Measurements from ENCODE around the gene KLHL3.

The KLHL3 gene

DNA sequence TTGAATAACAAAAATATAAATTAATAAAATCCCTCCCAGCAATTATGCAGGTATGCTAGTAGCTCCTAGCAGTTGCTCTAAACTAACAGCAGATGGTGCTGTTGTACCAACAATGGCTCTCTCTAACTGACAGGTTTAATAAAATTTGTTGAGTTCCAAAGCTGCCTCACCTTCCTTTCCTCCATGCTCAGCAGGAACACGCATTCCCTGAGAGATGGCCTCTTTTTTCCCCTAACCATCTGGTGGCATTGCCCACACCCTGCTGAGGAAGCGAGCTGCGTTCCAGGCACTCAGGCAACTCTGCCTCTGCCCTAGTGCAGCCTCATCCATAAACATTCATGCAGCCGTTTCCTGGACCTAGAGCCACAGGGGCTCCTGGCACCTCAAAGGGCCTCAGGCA, 106.2 kb downstream of the KLHL3 start:
- no peak overlapping the region for H3K4me3 ChIP-seq (ENCODE audit: control insufficient read depth, low read depth, low read length)
- peak; percentile 70 for DNase-seq (ENCODE audit: low read depth)
- TF ChIP-seq, protein P1, sequence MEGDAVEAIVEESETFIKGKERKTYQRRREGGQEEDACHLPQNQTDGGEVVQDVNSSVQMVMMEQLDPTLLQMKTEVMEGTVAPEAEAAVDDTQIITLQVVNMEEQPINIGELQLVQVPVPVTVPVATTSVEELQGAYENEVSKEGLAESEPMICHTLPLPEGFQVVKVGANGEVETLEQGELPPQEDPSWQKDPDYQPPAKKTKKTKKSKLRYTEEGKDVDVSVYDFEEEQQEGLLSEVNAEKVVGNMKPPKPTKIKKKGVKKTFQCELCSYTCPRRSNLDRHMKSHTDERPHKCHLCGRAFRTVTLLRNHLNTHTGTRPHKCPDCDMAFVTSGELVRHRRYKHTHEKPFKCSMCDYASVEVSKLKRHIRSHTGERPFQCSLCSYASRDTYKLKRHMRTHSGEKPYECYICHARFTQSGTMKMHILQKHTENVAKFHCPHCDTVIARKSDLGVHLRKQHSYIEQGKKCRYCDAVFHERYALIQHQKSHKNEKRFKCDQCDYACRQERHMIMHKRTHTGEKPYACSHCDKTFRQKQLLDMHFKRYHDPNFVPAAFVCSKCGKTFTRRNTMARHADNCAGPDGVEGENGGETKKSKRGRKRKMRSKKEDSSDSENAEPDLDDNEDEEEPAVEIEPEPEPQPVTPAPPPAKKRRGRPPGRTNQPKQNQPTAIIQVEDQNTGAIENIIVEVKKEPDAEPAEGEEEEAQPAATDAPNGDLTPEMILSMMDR (conservative IDR thresholded peaks at IDR 0.05; ENCODE audit: control insufficient read depth, insufficient read depth, low read depth, low read length) = peak; percentile 95

- TF ChIP-seq, protein P1 (conservative IDR thresholded peaks at IDR 0.05; ENCODE audit: control insufficient read depth, insufficient read depth, low read depth, low read length) = no peak
- no peak for DNase-seq (ENCODE audit: low read depth)
- H3K4me3 ChIP-seq (ENCODE audit: control insufficient read depth, low read depth, low read length) = no peak overlapping the region
These were observed 108.2 kb downstream of the KLHL3 start for GRCh38 chr5:137627706-137628105.

DNA sequence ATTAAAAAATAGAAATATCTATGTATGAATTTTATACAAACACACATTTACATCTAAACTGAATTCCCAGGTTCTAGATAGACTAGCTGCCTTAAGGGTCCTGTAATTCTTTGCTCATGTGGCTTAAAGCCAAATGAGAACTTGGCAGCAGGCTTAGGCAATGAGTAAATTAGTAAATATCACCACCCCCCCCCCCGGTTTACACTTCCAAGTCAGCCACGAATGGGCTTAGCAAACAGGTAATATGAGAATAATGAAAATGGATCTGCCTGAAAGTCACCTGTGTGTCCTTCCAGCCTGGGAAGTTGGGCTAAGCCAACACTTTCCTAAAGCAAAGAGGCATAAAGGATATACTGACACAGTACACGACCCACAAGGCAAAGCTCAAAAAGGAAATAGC, 108.6 kb downstream of the KLHL3 start:
- H3K4me3 ChIP-seq (ENCODE audit: control insufficient read depth, low read depth, low read length) = no peak overlapping the region
- TF ChIP-seq, protein P1 (conservative IDR thresholded peaks at IDR 0.05; ENCODE audit: control insufficient read depth, insufficient read depth, low read depth, low read length) = no peak
- DNase-seq (ENCODE audit: low read depth) = no peak

- DNase-seq (ENCODE audit: low read depth) = no peak
- no peak overlapping the region for H3K4me3 ChIP-seq (ENCODE audit: control insufficient read depth, low read depth, low read length)
- TF ChIP-seq, protein P1 (conservative IDR thresholded peaks at IDR 0.05; ENCODE audit: control insufficient read depth, insufficient read depth, low read depth, low read length) = no peak
These were observed 111.0 kb downstream of the KLHL3 start for GRCh38 chr5:137624786-137625349.

- DNase-seq (ENCODE audit: low read depth) = no peak
- no peak overlapping the region for H3K4me3 ChIP-seq (ENCODE audit: control insufficient read depth, low read depth, low read length)
- TF ChIP-seq, protein P1 (conservative IDR thresholded peaks at IDR 0.05; ENCODE audit: control insufficient read depth, insufficient read depth, low read depth, low read length) = no peak
These were observed 113.0 kb downstream of the KLHL3 start for GRCh38 chr5:137622850-137623249.

DNA sequence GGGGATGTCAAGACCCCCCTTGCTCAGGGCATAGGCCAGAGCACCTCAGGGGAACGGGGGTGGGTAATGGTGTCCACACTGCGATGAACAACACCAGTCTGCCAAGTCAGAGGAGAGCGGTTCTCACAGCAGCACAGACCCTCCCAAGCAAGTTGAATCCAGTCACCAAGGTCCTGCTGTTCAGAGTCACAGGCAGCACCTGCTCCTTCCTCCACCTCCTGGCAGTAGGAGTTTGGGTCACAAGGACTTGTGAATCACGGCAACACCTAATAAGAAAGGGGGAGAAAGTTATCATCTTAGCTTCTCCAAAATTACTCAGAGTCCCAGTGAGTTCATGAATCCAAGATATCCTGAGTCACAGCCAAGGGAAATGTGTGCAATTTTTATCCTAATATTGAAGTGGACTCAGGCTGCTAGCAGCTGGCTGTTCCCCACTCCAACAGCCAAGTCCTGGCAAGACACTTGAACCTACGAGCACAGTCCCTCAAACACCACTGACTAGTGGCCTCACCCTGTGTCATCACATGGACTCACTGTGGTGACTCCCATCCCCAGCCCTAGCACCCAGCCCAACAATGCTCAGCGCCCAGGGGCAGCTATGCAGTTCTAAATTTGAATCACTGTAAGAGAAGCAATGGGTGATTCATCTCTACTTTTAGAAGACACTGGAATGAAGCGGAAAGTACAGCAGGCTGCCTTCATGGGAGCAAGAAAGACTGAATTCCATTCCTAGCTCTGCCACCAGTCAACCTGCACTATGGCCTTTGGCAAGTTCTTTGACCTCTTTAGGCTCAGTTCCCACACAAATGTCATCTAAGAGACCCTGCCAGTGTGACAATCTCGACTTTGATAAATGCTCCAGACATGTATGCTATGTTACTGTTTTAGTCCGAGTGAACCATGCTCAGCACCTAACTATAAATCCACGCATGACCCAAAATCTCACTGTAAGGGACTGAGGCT, 113.7 kb downstream of the KLHL3 start:
- no peak overlapping the region for H3K4me3 ChIP-seq (ENCODE audit: control insufficient read depth, low read depth, low read length)
- TF ChIP-seq, protein P1 (conservative IDR thresholded peaks at IDR 0.05; ENCODE audit: control insufficient read depth, insufficient read depth, low read depth, low read length) = no peak
- DNase-seq (ENCODE audit: low read depth) = peak; percentile 51

Measured in fibroblast of mammary gland (primary cell).